HG02678 (cell line): Measurements from ENCODE around the gene TSPAN15.
"Not testable (repeated sequence)": the region's sequence is repeated elsewhere in the genome, so short reads cannot be mapped to it uniquely, and the experiment has no call there.

Experiments
- ATAC-seq: cut with Tn5 transposase; IDR thresholded peaks from one replicate; pipeline ENCODE4 v1.9.1; 2021; ENCODE audit warnings: mild to moderate bottlenecking, moderate library complexity; ENCODE audit not compliant: unreplicated experiment

Gene TSPAN15

GRCh38 chr10:69445041-69445440, 6.2 kb upstream of the TSPAN15 start:
- no peak for ATAC-seq

- ATAC-seq = no peak
Observed at GRCh38 chr10:69446229-69446628, 5.0 kb upstream of the TSPAN15 start.

GRCh38 chr10:69446650-69447151, 4.6 kb upstream of the TSPAN15 start:
- no peak for ATAC-seq

GRCh38 chr10:69449841-69450240, 1.4 kb upstream of the TSPAN15 start:
- ATAC-seq = no peak

GRCh38 chr10:69450395-69450794, 870 bp upstream of the TSPAN15 start:
- ATAC-seq = not testable (repeated sequence)

- ATAC-seq = no peak
Observed at GRCh38 chr10:69451784-69452251, 553 bp downstream of the TSPAN15 start.

- ATAC-seq = no peak
Observed at GRCh38 chr10:69452676-69453415, 1.6 kb downstream of the TSPAN15 start.

- no peak for ATAC-seq
Observed at GRCh38 chr10:69453795-69454194, 2.5 kb downstream of the TSPAN15 start.

GRCh38 chr10:69455006-69455763, 3.9 kb downstream of the TSPAN15 start:
- no peak for ATAC-seq

GRCh38 chr10:69456880-69457693, 5.8 kb downstream of the TSPAN15 start:
- no peak for ATAC-seq

- ATAC-seq = no peak
Observed at GRCh38 chr10:69457771-69458237, 6.5 kb downstream of the TSPAN15 start.

GRCh38 chr10:69458430-69459100, 7.3 kb downstream of the TSPAN15 start:
- no peak for ATAC-seq

- ATAC-seq = no peak
Observed at GRCh38 chr10:69459101-69459790, 8.0 kb downstream of the TSPAN15 start.

- no peak for ATAC-seq
Observed at GRCh38 chr10:69459893-69460575, 8.8 kb downstream of the TSPAN15 start.

- no peak for ATAC-seq
Observed at GRCh38 chr10:69460576-69461242, 9.4 kb downstream of the TSPAN15 start.

- ATAC-seq = no peak
Observed at GRCh38 chr10:69461243-69462025, 10.2 kb downstream of the TSPAN15 start.

GRCh38 chr10:69463886-69464285, 12.6 kb downstream of the TSPAN15 start:
- no peak for ATAC-seq

- ATAC-seq = no peak
Observed at GRCh38 chr10:69464401-69464800, 13.1 kb downstream of the TSPAN15 start.
